ENCODE data around the gene SLC6A9. TPM values are rescaled to one million over a fixed set of nuclear protein-coding genes. Genes with fewer than 3 reads are reported as not detected.

Gene SLC6A9
- total RNA-seq, 1 donor: 25.9 TPM

- H3K4me3 ChIP-seq (ENCODE audit: low read depth, low read length): no peak overlapping the region
- DNase-seq (ENCODE audit: low read depth): no peak
- TF ChIP-seq CTCF (IDR thresholded peaks at IDR 0.05; ENCODE audit: insufficient read depth, low read length): no peak
Observed at GRCh38 chr1:44019466-44019948, 11.8 kb downstream of the SLC6A9 start.

DNA sequence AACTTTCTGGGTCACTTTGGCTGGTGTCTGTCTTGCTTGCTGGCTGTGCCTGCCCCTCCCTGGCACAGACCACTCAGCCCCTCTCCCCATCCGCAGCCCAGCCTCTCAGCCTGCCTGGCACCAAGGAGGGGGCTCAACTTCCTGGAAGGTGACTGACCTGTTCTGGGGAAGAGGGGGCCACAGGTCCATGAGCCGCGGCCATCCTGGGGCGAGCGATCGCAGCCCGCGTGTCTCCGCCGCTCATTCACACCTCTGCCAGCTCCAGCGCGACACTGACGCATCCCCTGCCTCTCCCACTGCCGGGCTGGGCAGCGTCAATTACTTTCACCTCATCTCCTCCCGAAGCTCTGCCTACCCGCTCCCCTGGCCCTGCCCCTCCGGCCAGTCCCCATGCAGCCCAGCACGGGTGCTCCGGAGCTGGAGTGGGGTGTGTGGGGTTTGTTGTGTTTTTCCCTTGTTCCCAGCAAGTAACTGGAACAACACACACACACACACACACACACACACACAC lies 14.3 kb downstream of the SLC6A9 start:
- H3K4me3 ChIP-seq (ENCODE audit: low read depth, low read length): no peak overlapping the region
- TF ChIP-seq CTCF (IDR thresholded peaks at IDR 0.05; ENCODE audit: insufficient read depth, low read length): no peak

GRCh38 chr1:44016041-44016889 lies 15.0 kb downstream of the SLC6A9 start:
- no peak overlapping the region for H3K4me3 ChIP-seq (ENCODE audit: low read depth, low read length)
- no peak for DNase-seq (ENCODE audit: low read depth)
- no peak for TF ChIP-seq CTCF (IDR thresholded peaks at IDR 0.05; ENCODE audit: insufficient read depth, low read length)

More for the DNA sequence above, 14.3 kb downstream of the SLC6A9 start:
- no peak for DNase-seq (ENCODE audit: low read depth)

- no peak overlapping the region for H3K4me3 ChIP-seq (ENCODE audit: low read depth, low read length)
- TF ChIP-seq CTCF (IDR thresholded peaks at IDR 0.05; ENCODE audit: insufficient read depth, low read length): no peak
- peak; percentile 72 for DNase-seq (ENCODE audit: low read depth)
Observed at GRCh38 chr1:44015206-44015605, 16.1 kb downstream of the SLC6A9 start.

DNA sequence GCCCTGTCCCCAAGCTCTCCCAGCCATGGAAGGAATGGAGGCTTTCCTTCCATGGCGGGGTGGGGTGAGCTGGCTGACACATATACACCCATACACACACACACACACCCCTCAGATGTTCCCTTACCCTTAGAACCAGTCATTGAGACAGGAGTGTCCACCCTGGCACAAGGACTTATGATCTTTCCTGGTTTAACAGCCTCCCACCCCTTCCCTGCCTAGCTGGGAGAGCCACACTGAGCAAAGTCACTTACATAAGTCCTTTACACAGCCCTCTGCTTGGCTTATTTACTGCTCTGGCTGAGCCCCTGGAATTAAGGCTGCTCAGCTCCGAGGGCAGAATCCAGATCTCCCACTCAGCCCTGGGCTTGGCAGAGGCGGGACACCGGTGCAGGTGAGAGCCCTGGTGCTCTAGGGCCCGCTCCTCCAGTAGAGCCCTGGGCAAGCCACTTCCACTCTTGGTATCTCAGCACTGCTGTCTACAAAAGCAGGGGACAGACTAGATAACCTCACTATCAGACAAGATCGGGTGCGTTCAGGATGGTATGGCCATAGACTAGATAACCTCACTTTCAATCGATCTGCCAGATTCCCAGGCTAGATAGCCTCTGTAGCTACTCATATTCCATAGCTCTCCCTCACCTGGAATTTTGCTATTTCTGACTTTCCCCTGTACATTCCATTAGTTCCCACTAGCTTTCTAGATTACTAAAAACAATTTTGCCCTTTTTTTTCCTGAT lies 16.7 kb downstream of the SLC6A9 start:
- no peak overlapping the region for H3K4me3 ChIP-seq (ENCODE audit: low read depth, low read length)
- no peak for DNase-seq (ENCODE audit: low read depth)
- no peak for TF ChIP-seq CTCF (IDR thresholded peaks at IDR 0.05; ENCODE audit: insufficient read depth, low read length)

- DNase-seq (ENCODE audit: low read depth): no peak
- no peak for TF ChIP-seq CTCF (IDR thresholded peaks at IDR 0.05; ENCODE audit: insufficient read depth, low read length)
Observed at GRCh38 chr1:44013949-44014348, 17.3 kb downstream of the SLC6A9 start.

More at GRCh38 chr1:44013949-44014348, 17.3 kb downstream of the SLC6A9 start:
- no peak overlapping the region for H3K4me3 ChIP-seq (ENCODE audit: low read depth, low read length)

Measured in fibroblast of the aortic adventitia (primary cell).